Stomach (tissue), 9 donors: ENCODE measurements around the gene ITGB3. TPM values are rescaled to one million over a fixed set of nuclear protein-coding genes. Genes with fewer than 3 reads are reported as not detected.

Experiments
- DNase-seq, 2 donors: peaks; one replicate each; pipeline versions ENCODE4 v3.0.0 to v3.0.0-alpha.2; 2013 to 2019
- H3K27ac ChIP-seq, 5 donors: fragments of 200-600 bp in 4 of 5; sonication (generic) in 4 of 5; one replicate each; pipeline ENCODE4 v1.5.1; 2013 to 2019; ENCODE audit warnings: mild to moderate bottlenecking in 1 of 5, moderate library complexity in 1 of 5
- H3K27me3 ChIP-seq, 3 donors: fragments of 200-600 bp; sonication (generic); one replicate each; pipeline ENCODE4 v1.5.1; 2017 to 2019; ENCODE audit warnings: mixed run types in 1 of 3
- H3K36me3 ChIP-seq, 4 donors: fragments of 200-600 bp; sonication (generic); 1 replicate in 3 of 4; 2 replicates in 1 of 4; pipeline ENCODE4 v1.5.1; 2016 to 2019
- H3K4me1 ChIP-seq, 4 donors: fragments of 200-600 bp; sonication (generic); one replicate each; pipeline ENCODE4 v1.5.1; 2016 to 2019
- H3K4me3 ChIP-seq, 4 donors: fragments of 200-600 bp; sonication (generic) in 3 of 4; one replicate each; pipeline ENCODE4 v1.5.1; 2016 to 2019; ENCODE audit warnings: mild to moderate bottlenecking in 1 of 4
- H3K9me3 ChIP-seq, 4 donors: fragments of 200-600 bp; sonication (generic); one replicate each; pipeline ENCODE4 v1.5.1; 2016 to 2019
- EP300 ChIP-seq: sonication (generic); formaldehyde crosslinking; IDR thresholded peaks from one replicate; pipeline ENCODE4 v1.6.1; 2017; ENCODE audit warnings: antibody characterized with exemption
- POLR2A ChIP-seq, 4 donors: fragments of 450-650 bp; IDR thresholded peaks; one replicate each; pipeline ENCODE4 v1.6.1; 2016; ENCODE audit warnings: antibody characterized with exemption in 4 of 4, control low read depth in 2 of 4, mild to moderate bottlenecking in 1 of 4, moderate library complexity in 1 of 4
- POLR2AphosphoS5 ChIP-seq, 3 donors: sonication (generic); formaldehyde crosslinking; IDR thresholded peaks; one replicate each; pipeline ENCODE4 v1.6.1; 2016; ENCODE audit warnings: antibody characterized with exemption in 3 of 3
- WGBS, 5 donors: extraction: QIAGEN DNeasy Blood & Tissue Kit in 3 of 5; methylation state at CpG; one replicate each; pipeline versions ENCODE4 v1.1.5 to v1.1.7; 2013 to 2018; 5-methylcytosine and 5-hydroxymethylcytosine counted together
- intact Hi-C: fragments of 100-400 bp; cut with DNase I; formaldehyde crosslinking; loops from one replicate; pipeline ENCODE4 v1.15.1; 2023; ENCODE audit warnings: low total_unique reads
- polyA plus RNA-seq, 3 donors: library from polyadenylated mRNA; stranded (reverse); fragments of 200-250 nt; gene quantifications; one replicate each; pipeline ENCODE4 v1.2.3, GENCODE V29; 2013
- total RNA-seq, 5 donors: library from RNA; depleted of rRNA; stranded (reverse); fragments of >200 nt; gene quantifications; one replicate each; pipeline versions ENCODE4 v1.1.0 to v1.2.3, GENCODE V29; 2014 to 2016
- TF ChIP-seq, protein P1 (sequence below), 7 experiments: fragments of 450-650 bp in 4 of 7; fragments of 200-600 bp in 3 of 7; sonication (generic) in 3 of 7; IDR thresholded peaks; one replicate each; pipeline ENCODE4 v1.5.1; 2016 to 2019; ENCODE audit warnings: antibody characterized with exemption in 7 of 7, control low read depth in 2 of 7, mild to moderate bottlenecking in 1 of 7
- donor health status: healthy with polysubstance abuse.
- donor health status: Bipolar disorder and iron deficiency.
- donor health status: healthy.

Gene ITGB3
- total and polyA plus RNA-seq, 8 donors = 1.0 to 29.8 (median 7.1) TPM; not detected in 1

DNA sequence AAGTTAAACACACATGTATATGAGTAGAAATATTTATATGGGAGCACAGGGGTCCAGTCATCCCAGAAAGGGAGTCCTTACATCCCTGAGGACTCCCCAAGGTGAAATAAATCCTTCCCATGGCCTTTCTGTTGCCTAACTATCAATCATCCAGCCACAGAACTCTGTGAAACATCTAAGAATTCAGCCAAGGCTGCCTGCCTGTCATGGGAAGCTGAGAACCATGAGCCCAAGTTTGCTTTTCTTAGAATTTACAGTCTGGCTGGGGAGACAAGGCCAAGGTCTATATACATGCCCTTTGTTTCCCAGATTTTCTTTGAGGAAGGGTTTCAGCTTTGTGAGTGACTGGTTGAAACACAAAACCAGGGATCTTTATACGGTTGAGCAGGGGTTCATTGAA is 28.7 kb upstream of the ITGB3 start:
- Histone ChIP-seq H3K9me3 (no peaks in the 10 kb centered on the region), H3K4me3 (no peak overlapping the region), H3K36me3 (no peaks in the 10 kb centered on the region), H3K27ac (peak overlapping the region; percentile 79 to 91 (median 81)), H3K27me3 (no peaks in the 10 kb centered on the region), H3K4me1 (peaks cover 37 to 56% (median 45%) of the 10 kb centered on the region in 4 donors)
- WGBS, 5 donors = 8 to 38% (median 21%) methylated on average over 1 of the region's 1 CpG
- TF ChIP-seq POLR2AphosphoS5 (IDR thresholded peaks at IDR 0.05) = no peak
- TF ChIP-seq EP300 = no peak
- TF ChIP-seq, protein P1, sequence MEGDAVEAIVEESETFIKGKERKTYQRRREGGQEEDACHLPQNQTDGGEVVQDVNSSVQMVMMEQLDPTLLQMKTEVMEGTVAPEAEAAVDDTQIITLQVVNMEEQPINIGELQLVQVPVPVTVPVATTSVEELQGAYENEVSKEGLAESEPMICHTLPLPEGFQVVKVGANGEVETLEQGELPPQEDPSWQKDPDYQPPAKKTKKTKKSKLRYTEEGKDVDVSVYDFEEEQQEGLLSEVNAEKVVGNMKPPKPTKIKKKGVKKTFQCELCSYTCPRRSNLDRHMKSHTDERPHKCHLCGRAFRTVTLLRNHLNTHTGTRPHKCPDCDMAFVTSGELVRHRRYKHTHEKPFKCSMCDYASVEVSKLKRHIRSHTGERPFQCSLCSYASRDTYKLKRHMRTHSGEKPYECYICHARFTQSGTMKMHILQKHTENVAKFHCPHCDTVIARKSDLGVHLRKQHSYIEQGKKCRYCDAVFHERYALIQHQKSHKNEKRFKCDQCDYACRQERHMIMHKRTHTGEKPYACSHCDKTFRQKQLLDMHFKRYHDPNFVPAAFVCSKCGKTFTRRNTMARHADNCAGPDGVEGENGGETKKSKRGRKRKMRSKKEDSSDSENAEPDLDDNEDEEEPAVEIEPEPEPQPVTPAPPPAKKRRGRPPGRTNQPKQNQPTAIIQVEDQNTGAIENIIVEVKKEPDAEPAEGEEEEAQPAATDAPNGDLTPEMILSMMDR (IDR thresholded peaks at IDR 0.05) = no peak
- TF ChIP-seq POLR2A (IDR thresholded peaks at IDR 0.05) = no peak
- DNase-seq = no peak
- intact Hi-C loops = no loop called here

DNA sequence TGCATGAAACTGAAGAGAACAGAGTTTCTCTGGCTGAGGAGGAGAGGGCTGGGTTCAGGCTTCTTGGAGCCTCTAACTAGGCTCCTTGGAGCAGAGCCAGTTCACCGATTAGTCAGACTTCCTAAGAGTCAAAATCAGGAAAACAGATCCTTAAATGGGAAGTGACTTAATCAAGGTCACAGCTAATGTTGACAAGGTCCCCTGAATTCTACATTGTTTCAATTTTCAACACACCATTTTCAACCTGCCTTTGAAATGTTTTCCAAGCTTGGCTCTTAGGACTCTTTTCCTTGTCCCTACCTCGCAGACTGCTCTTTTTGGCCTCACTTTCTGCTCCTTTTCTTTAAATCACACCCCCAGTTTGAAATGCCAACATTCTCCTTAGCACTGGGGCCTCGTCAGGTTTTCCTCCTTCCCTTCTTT is 28.2 kb upstream of the ITGB3 start:
- H3K36me3 ChIP-seq = no peaks in the 10 kb centered on the region
- peak; percentile 82 to 85 for DNase-seq
- no peaks in the 10 kb centered on the region for H3K9me3 ChIP-seq
- no peaks in the 10 kb centered on the region for H3K27me3 ChIP-seq
- no peak overlapping the region for H3K4me3 ChIP-seq
- TF ChIP-seq POLR2A (IDR thresholded peaks at IDR 0.05) (no peak), POLR2AphosphoS5 (IDR thresholded peaks at IDR 0.05) (peak in 2 of 3 donors; percentile 8 to 69)
- 9 to 33% (median 16%) methylated on average over 3 of the region's 3 CpGs for WGBS, 5 donors
- H3K27ac ChIP-seq = peak overlapping the region; percentile 79 to 91 (median 81)
- intact Hi-C loops = no loop called here
- peaks cover 34 to 56% (median 47%) of the 10 kb centered on the region in 4 donors for H3K4me1 ChIP-seq

DNA sequence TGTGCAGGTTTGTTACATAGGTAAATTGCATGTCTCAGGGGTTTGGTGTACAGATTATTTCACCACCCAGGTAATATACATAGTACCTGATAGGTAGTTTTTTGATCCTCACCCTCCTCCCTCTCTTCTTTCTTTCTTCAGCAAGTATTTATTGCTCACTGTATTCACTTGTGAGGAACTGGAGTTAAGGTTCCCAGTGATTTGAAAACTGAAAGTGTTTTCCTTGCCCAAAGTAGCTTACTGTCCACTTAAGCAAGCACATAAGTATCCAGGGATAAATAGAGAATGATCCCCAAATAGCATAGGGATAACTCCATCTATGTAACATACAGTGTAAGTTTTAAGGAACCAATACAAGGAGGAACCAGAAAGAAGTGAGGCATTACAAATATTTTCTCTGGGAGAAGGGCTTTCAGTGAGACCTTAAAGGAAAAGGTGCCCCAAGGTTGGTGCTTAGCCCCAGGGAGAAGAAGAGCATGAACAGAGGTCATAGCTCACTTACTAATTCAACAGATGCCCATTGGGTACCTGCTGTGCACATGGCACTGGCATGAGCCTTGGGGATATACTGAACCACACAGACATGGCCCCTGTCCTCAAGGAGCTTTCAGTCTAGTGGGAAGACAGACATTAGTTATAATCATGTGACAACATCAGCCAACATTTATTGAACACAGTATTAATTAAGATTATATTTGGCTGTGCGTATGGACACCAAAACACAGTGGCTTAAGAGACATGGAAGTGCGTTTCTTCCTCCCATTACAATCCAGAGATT is 27.5 kb upstream of the ITGB3 start:
- intact Hi-C loops = no loop called here

DNA sequence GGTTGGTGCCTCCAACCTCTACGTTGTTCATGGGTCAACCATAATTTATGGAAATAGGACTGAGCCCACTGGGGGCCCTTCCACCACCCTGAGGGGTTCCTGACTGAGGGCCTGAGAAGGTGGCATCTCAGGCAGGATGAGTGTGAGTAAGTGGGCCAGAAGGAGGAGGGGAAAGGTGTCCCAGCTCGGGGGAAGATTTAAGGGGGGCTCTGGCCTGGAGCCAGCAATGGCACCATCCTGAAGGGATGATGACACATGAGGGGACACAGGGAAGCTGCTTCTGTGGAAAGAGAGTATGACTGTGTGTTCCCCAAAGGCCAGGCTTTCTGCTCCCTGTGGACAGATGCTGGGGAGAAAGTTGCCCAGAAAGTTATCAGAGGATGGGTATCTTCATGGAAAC is 25.8 kb upstream of the ITGB3 start:
- Histone ChIP-seq H3K27me3 (no peaks in the 10 kb centered on the region), H3K4me1 (peaks cover 27 to 55% (median 46%) of the 10 kb centered on the region in 4 donors), H3K27ac (no peak overlapping the region), H3K9me3 (no peaks in the 10 kb centered on the region), H3K4me3 (no peak overlapping the region), H3K36me3 (no peaks in the 10 kb centered on the region)
- 82 to 96% (median 89%) methylated on average over 2 of the region's 2 CpGs for WGBS, 5 donors
- no peak for DNase-seq
- intact Hi-C loops = no loop called here
- TF ChIP-seq EP300 (no peak), POLR2A (IDR thresholded peaks at IDR 0.05) (no peak), POLR2AphosphoS5 (IDR thresholded peaks at IDR 0.05) (no peak)
- TF ChIP-seq, protein P1 (IDR thresholded peaks at IDR 0.05) = no peak

More for the DNA sequence above, 27.5 kb upstream of the ITGB3 start:
- WGBS, 5 donors = 85 to 96% (median 94%) methylated on average over 2 of the region's 2 CpGs
- no peak for TF ChIP-seq POLR2AphosphoS5 (IDR thresholded peaks at IDR 0.05)
- Histone ChIP-seq H3K4me3 (no peak overlapping the region), H3K27me3 (no peaks in the 10 kb centered on the region), H3K9me3 (no peaks in the 10 kb centered on the region), H3K36me3 (no peaks in the 10 kb centered on the region), H3K4me1 (peaks cover 34 to 58% (median 48%) of the 10 kb centered on the region in 4 donors), H3K27ac (peak overlapping the region; percentile 44 to 91 (median 81))
- no peak for DNase-seq

DNA sequence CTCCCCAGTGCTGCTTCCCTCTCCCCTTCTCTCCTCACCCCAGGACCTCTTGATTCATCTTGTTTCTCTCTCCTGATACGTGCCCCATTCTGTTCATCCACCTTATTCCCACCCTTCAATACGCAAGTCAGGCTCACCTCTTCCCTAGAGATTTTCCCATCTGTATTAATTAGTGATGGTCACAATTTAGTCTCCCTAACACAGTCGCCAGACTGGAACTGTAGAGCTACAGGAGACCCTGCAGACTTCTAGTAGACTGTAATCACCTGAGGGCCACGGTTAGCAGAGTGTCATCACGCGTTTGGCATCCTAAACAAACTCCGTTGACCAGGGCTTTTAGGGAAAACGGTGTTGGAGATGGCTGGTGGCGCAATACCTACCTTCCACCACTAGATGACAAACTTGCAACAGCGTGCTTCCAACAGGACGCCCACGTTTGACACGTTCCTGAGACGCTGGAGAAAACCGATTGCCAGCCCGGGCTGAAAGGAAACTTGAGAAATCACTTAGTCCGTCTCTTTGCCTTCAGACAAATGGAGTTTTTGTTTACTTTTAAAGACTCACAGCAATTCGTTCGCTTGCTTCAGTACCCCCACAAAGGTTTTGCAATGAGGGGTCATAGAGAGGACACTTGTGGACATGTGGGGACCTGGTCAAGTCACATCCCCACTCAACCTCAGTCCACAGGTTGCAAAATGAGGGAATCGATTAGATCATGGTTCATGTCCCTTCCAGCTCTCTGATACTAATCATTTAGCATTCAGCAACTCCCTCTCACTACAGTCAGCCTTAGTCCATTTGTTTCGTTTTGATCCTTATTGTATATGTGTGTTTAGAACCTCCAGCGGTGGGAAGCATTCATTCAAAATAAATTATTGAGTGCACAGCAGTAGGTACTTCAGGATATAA is 23.8 kb upstream of the ITGB3 start:
- peak overlapping the region in 4 of 5 donors; percentile 10 to 72 (median 46) for H3K27ac ChIP-seq
- WGBS, 5 donors = 8 to 11% (median 10%) methylated on average over 22 of the region's 22 CpGs

More for the DNA sequence above, 23.8 kb upstream of the ITGB3 start:
- TF ChIP-seq POLR2A (IDR thresholded peaks at IDR 0.05) (no peak), EP300 (no peak), POLR2AphosphoS5 (IDR thresholded peaks at IDR 0.05) (peak; percentile 52 to 91 (median 77))
- TF ChIP-seq, protein P1 (IDR thresholded peaks at IDR 0.05) = peak in 6 of 7 experiments; percentile 48 to 99 (median 98)
- Histone ChIP-seq H3K4me1 (peaks cover 11 to 38% (median 28%) of the 10 kb centered on the region in 4 donors), H3K9me3 (no peaks in the 10 kb centered on the region), H3K4me3 (peak overlapping the region; percentile 12 to 28 (median 20)), H3K36me3 (no peaks in the 10 kb centered on the region), H3K27me3 (no peaks in the 10 kb centered on the region)
- DNase-seq = peak; percentile 85 to 96
- intact Hi-C loops = no loop called here
